SW 1271 (cell line): Measurements from ENCODE around the gene SYTL1.

Experiments
- DNase-seq, 2 experiments: peaks; one replicate each; lab custom pipeline; 2025; lab: John Stamatoyannopoulos, UW

The SYTL1 gene

DNA sequence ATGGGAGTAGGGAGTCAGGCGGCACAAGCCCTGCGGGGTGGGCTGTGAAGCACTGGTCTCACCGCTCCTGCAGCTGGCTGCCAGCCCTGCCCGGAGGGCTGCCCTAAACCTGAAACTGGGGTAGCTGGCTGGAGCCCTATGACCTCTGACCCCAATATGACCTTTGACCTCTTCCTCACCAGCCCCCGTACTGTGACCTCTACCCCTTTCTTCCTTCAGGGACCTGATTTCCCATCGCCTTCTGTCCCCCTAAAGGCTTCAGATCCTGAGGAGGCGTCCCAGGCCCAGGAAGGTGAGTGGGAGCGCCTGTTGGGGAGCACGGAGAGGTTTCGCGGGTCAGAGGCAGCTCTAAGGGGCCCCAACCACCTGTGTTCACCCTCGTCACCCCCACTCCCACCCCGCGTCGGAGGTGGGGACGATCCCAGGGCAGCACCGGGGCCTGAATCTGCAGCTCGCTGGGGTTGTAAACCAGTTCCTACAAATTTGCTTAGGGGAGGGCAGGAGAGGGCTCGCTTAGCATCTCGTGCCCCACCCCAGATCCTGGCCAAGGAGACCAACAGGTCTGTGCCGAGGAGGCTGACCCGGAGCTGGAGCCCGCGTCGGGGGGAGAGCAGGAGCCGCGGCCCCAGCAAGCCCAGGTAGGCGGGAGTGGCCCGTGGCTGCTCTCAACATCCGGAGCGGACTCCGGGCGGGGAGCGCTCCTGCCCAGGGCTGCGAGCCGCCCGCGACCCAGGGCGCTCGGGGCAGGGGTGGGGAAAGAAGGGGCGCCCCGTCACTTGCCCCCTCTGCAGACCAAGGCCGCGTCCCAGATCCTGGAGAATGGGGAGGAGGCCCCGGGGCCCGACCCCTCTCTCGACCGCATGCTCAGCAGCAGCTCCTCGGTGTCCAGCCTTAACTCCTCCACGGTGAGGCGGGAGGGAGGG lies 7.3 kb downstream of the SYTL1 start:
- DNase-seq = no peak

DNA sequence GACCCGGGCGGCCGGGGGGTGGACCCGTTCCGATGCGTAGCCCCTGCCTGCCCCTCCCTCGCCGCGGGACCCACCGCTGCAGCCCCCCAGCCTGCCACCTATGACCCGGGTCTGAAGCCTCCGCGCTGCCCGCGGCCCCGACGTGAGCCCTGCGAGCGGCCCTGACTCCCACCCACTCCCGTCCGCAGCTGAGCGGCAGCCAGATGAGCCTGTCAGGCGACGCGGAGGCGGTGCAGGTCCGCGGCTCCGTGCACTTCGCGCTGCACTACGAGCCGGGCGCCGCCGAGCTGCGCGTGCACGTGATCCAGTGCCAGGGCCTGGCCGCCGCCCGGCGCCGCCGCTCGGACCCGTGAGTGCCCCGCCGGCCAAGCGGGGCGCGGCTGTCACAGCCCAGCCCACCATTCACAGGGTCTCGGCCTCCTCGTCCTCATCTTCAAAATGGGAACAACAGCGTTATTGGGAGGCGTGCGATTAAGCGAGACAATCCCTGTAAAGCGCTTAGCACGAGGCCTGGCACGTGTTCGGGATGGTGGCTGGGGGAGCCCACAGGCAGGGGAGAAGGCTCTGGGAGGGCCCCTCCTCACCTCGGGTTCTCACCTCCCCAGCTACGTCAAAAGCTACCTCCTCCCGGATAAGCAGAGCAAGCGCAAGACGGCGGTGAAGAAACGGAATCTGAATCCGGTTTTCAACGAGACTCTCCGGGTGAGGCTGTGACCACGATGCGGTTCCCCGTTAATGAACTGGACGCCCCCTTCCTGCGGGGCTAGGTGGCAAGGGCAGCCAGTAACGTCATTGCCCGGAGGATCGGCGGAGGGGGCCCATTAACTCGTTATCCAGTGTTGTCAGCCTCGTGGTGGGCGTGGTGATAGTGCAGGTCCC lies 8.2 kb downstream of the SYTL1 start:
- no peak for DNase-seq

DNA sequence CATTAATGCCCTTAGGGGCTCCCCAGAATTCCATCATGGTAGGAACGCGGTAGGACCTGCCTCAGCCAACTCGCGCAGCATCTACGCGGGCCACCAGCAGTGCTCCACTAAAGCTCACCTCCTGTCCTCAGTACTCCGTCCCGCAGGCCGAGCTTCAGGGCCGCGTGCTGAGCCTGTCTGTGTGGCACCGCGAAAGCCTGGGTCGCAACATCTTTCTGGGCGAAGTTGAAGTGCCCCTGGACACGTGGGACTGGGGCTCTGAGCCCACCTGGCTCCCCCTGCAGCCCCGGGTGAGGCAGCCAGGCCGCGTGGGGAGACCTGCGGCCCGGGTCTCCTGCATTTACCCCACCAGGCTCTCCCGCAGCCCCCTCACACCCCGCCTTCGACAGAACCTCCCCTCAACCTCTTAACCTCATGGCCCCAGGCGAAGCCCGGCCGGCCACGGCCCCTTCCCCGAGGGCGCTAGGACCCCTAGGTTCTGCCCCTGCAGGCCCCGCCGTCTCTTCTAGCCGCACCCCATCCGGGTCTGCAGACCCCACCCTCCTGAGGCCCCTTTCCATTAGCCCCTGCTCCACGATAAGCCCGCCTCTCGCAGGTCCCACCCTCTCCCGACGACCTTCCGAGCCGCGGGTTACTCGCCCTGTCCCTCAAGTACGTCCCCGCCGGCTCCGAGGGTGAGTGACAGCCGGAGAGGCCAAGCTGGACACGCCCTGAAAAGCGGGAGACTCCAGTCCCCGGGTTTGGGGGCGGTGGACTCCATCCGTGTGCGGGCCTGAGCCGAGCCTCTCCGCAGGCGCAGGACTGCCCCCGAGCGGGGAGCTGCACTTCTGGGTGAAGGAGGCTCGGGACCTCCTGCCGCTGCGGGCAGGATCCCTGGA lies 9.1 kb downstream of the SYTL1 start:
- DNase-seq = no peak

- no peak for DNase-seq
Measured at GRCh38 chr1:27351541-27352107, 9.8 kb downstream of the SYTL1 start.

- no peak for DNase-seq
Measured at GRCh38 chr1:27353166-27353565, 11.3 kb downstream of the SYTL1 start.

- no peak for DNase-seq
Measured at GRCh38 chr1:27353629-27354028, 11.8 kb downstream of the SYTL1 start.

DNA sequence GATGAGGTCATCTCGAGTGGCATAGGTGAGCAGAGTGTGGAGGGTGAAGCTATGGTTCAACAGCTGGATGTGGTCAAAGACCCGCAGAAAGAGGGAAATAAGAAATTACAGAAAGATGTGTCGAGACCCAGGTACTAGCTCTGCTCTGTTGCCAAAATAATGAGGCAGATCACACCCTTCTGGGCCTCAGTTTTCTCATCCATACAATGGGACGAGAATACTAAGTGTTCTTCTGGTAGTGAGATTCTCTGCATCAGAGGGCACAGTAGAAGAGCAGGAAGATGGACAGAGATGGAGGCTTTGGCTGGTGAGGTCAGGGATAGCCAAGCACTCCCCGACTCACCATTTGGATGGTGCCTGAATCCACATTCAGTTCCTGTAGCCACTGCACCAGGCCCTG lies 13.9 kb downstream of the SYTL1 start:
- no peak for DNase-seq

DNA sequence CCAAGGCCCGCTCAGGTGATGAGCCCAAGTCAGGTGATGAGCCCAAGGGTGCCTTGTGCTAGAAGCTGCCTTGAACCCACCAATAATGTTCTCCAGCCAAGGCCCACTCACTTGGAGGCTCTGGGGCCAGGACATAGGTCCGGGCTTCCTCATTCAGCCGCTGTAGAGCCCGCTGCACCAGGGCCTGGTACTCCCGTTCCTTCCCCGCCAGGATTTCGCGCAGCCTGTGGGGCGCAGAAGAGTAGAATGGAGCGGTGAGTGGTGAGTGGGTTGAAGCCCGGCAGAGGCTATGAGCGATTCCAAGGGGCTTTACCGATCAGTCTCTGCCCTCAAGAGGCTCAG lies 14.4 kb downstream of the SYTL1 start:
- no peak for DNase-seq

DNA sequence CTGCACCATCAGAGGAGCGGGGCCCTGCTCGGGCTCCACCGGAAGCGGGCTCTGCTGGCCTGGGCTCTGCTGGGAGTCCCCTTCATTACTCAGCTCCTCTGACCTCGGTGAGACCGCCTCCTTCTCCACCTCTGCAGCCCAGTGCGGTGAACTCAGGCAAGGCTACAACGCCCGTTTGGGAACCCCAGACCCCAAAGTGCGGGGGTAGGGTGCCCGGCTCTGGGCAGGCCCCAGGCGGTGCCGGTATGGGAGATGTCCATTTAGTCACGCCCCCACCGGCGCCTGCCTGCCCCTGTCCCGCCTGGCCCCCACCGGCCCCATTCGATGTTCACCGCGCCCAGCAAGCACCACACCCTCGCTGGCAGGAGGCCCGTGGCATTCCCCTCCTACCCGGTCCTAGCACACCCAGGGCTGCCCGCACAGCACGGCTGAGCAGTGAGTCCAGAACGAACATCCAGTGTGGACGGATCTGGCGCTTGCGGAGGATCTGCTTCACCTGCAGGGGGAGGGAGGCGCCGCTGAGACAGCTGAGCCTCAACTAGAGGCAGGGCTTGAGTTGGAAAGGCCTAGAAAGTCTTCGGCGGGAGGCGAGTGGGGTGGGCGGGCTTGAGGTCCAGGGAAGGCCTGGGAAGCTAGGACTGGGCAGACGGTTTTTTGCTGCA lies 14.9 kb downstream of the SYTL1 start:
- DNase-seq = no peak

- no peak for DNase-seq
Measured at GRCh38 chr1:27357281-27358037, 15.6 kb downstream of the SYTL1 start.

DNA sequence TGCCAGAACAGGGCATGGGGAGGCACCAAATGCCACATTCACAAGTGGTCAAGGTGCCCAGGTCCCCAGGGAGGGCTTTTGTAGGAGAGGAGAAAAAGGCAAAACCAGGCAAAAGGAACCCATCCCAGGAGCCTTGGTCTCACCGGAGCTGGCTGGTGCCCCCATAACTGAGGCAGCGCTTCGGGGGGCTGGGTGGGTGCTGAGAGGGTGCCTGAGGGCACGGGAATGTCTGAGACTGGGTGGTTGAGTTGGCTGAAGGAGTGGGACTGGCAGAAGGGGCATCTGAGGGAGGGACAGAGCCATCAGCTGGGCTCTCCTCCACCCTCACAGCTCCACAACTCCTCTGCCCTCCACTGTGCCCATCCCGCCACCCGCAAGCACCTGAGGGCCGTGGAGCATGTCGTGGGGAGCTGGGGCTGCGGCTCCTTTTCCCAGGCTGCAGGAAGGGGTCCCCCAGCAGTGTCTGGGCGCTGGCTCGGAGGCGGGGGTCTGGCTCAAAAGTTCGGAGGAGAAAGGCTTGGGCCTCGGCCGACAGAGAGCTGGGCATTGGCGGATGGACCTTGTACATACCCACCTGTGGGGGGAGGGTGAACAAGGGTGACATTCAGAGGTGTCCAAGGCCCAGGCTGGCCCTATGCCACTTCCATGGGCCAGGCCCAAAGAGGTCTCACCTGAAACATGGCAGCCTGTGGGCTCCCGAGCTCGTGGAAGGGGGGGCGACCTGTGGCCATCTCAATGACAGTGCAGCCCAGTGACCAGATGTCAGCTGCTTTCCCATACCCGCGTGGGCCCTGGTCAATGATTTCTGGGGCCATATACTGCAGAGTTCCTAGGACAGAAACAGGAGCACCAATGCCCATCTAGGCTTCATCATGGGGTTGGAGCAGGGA lies 16.5 kb downstream of the SYTL1 start:
- DNase-seq = no peak

- no peak for DNase-seq
Measured at GRCh38 chr1:27358928-27359313, 17.1 kb downstream of the SYTL1 start.

DNA sequence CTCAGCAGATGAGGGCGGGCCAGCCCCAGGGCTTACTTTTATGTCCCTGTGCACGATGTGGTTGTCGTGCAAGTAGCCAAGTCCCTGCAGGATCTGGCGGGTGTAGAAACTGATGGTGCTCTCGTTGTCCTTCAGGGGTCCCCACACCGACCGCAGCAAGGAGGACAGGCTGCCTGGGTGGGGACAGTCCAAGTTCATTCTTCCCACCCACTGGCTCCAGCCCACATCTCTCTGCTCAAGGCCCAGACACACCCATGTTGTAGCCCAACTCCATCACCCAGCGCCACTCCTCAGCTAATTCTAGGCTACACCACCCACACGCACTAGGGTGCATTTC lies 18.0 kb downstream of the SYTL1 start:
- DNase-seq = no peak

DNA sequence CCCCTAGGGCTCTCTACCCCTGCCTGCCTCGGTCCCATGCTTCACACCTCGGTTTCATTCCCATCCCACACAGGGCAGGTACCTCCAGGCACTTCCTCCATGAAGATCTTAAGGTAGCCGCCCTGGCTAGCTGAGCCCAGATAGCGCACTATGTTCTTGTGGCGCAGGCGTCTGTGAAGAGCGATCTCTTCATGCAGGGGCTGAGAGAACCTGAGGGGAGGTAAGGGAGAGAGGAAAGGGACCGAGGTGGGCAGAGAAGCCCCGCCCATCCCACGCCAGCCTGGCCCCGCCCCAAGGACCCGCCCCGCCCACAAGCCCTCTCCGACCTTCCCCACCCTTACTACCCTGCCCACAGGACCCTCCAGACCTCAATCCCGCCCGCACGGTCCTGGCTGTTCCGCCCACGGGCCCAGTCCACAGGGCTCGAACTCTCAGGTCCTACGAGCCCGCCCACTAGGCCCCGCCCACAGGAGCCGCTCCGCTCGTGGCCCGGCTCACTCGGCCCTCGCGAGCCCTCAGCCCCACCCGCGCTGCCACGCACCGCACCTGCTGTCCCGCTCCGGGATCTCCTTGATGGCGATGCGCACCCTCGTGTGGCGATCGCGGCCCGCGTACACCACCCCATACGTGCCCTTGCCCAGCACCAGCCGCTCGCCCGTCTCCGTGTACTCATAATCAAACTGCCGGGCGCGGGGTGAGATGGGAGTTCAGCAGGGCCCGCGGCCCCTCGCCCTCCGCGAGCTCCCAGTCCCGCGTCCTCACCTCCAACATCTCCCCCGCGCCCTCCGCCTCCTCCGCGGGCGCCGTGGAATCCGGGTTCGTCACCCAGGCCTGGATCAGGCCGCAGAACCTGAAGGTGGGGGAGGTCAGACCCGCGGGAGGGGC lies 18.6 kb downstream of the SYTL1 start:
- DNase-seq = no peak

GRCh38 chr1:27361044-27361402 lies 19.2 kb downstream of the SYTL1 start:
- no peak for DNase-seq

DNA sequence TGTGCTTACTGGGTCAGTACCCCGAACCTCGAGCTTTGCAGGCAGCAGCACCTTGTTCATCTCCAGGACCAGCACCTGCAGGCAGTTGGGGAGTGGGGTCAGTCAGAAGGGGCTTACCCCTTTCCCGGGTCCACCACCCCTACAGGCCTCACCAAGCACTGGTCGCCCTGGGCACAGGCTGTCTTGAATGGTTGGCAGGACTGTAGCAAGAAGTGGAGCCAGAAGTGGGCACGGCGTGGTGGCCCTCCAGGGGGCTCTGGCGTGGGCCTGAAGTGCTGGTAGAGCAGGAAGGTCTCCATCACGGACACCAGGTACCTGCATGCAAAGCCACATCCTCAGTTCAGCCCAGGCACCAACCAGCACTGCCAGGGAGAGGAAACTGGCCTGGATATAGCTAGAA lies 19.7 kb downstream of the SYTL1 start:
- DNase-seq = no peak

GRCh38 chr1:27363766-27364695 lies 22.2 kb downstream of the SYTL1 start:
- no peak for DNase-seq
